Measurements from ENCODE around the gene ATOH8.

ATOH8 gene

DNA sequence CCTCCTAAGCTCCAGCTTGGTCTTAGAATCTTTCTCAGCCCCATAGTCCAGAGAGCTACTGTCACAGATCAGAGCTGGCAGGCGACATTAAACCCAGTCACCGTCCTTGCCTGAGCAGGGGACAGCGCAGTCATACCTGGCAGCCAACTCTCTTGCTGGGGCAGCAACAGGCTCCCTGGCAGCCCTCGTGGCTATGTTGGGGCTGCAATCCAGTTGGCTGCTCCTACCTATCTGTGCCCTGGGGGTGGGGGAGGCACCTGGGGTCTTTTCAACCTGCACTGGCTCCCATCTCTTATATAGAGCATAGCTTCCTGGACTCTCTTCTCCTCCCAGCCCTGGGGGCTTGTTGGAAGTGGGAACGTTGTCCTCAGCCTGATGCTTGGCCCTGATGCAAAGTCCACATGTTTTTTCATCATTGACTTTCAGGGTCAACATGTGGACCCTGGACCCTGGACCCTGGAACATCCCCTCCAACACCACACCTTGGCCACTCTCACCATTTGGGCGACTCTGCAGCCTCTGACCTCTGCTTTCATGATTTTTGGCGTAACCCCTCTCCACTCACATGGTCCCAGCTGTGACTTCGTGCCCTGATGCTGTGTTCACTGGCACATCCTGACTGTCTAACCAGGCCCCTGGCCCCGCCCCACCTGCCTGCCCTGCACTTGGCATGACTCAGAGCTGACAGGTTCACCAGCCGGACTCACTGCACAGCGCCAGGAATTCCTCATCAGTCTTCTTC, 45.6 kb downstream of the ATOH8 start:
- H3K27ac ChIP-seq, result no peak overlapping the region
- intact Hi-C loops (cut with DNase I; ENCODE audit: low total_unique reads), result loop anchor here (10.0 kb wide), 1 partner anchor 55 kb away; no protein-coding TSS in a partner anchor
- no peaks in the 10 kb centered on the region for H3K27me3 ChIP-seq

DNA sequence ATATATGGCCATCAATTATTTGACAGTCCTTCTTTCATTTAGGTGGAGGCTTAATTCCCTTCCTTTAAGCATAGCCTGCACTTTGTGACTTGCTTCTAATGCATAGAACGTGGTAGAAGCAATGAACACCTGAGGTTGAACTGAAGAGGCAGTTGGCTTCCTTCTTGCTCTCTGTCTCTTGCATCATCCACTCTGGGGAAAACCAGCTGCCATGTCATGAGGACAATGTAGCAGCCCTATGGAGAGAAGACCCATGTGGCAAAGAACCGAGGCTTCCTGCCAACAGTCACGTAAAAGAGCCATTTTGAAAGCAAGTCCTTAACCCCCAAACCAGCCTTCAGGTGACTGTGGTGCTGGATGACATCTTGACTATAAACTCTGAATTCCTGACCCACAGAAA, 46.8 kb downstream of the ATOH8 start:
- Histone ChIP-seq H3K4me1 (peaks cover 0 to 27% (median 18%) of the 10 kb centered on the region in 4 donors), H3K27me3 (no peaks in the 10 kb centered on the region), H3K4me3 (no peak overlapping the region), H3K9me3 (no peaks in the 10 kb centered on the region), H3K27ac (no peak overlapping the region), H3K36me3 (peaks cover 0 to 24% (median 0%) of the 10 kb centered on the region in 3 donors)
- peak in 1 of 2 donors; percentile 17 for DNase-seq
- TF ChIP-seq, protein P1, sequence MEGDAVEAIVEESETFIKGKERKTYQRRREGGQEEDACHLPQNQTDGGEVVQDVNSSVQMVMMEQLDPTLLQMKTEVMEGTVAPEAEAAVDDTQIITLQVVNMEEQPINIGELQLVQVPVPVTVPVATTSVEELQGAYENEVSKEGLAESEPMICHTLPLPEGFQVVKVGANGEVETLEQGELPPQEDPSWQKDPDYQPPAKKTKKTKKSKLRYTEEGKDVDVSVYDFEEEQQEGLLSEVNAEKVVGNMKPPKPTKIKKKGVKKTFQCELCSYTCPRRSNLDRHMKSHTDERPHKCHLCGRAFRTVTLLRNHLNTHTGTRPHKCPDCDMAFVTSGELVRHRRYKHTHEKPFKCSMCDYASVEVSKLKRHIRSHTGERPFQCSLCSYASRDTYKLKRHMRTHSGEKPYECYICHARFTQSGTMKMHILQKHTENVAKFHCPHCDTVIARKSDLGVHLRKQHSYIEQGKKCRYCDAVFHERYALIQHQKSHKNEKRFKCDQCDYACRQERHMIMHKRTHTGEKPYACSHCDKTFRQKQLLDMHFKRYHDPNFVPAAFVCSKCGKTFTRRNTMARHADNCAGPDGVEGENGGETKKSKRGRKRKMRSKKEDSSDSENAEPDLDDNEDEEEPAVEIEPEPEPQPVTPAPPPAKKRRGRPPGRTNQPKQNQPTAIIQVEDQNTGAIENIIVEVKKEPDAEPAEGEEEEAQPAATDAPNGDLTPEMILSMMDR (IDR thresholded peaks at IDR 0.05), result no peak
- intact Hi-C loops (cut with DNase I; ENCODE audit: low total_unique reads), result no loop called here

More for the DNA sequence above, 45.6 kb downstream of the ATOH8 start:
- TF ChIP-seq, protein P1 (IDR thresholded peaks at IDR 0.05), result no peak
- Histone ChIP-seq H3K4me3 (no peak overlapping the region), H3K36me3 (peaks cover 0 to 24% (median 0%) of the 10 kb centered on the region in 3 donors), H3K4me1 (peaks cover 0 to 37% (median 30%) of the 10 kb centered on the region in 4 donors), H3K9me3 (no peaks in the 10 kb centered on the region)
- DNase-seq, result peak in 1 of 2 donors; percentile 19

DNA sequence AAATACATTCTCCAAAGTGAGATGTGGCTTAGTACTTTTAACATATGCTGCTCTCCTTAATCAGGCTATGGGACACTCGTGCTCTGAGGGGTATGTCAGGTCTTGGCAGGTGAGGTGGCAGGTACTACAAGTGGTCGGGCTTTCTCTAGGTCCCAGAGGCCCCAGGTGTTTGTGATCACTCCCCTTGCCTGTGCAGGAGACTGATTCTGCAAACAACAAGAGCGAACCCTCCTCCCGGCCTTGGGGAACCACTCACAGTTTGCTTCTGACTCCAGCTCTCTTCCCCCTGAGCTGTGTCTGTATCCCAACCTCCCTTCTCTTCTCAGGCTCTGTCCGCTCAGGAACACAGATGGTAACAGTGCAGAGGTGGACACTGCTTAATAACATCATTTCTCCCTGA, 48.1 kb downstream of the ATOH8 start:
- intact Hi-C loops (cut with DNase I; ENCODE audit: low total_unique reads), result no loop called here
- Histone ChIP-seq H3K36me3 (peaks cover 0 to 24% (median 0%) of the 10 kb centered on the region in 3 donors), H3K4me1 (peaks cover 0 to 15% (median 5%) of the 10 kb centered on the region in 4 donors)

DNA sequence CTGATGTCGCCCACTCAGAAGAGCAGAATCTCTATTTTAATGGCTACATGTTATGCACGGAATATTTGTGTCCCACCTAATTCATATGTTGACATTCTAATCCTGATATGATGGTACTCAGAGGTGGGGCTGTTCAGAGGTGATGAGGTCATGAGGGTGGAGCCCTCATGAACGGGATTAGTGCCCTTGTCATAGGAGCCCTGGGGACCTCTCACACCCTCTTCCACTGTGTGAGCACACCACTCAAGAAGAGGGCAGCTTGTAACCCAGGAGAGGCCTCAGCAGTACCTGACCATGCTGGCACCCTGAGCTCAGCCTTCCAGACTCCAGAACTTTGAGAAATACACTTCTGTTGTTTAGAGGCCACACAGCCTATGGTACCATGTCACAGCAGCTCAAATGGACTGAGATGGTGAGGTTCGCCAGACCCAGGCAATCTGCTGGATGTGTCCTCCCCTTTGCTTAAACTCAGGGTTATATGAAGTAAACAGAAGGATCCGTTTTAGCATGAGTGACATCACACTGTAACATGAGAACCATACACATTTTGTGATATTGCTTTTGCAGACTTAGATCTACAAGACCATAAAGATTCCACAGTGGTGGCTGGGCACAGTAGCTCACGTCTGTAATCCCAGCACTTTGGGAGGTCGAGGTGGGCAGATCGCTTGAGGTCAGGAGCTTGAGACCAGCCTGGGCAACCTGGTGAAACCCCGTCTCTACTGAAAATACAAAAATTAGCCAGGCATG, 48.7 kb downstream of the ATOH8 start:
- H3K36me3 ChIP-seq, result peaks cover 0 to 24% (median 0%) of the 10 kb centered on the region in 3 donors
- no peak overlapping the region for H3K4me3 ChIP-seq
- H3K27ac ChIP-seq, result no peak overlapping the region
- peaks cover 0 to 8% (median 0%) of the 10 kb centered on the region in 4 donors for H3K4me1 ChIP-seq
- intact Hi-C loops (cut with DNase I; ENCODE audit: low total_unique reads), result no loop called here
- no peak for DNase-seq
- H3K9me3 ChIP-seq, result no peaks in the 10 kb centered on the region
- TF ChIP-seq, protein P1 (IDR thresholded peaks at IDR 0.05), result no peak
- no peaks in the 10 kb centered on the region for H3K27me3 ChIP-seq

More for the DNA sequence above, 48.1 kb downstream of the ATOH8 start:
- TF ChIP-seq, protein P1 (IDR thresholded peaks at IDR 0.05), result no peak
- Histone ChIP-seq H3K27me3 (no peaks in the 10 kb centered on the region), H3K27ac (no peak overlapping the region), H3K4me3 (no peak overlapping the region), H3K9me3 (no peaks in the 10 kb centered on the region)
- no peak for DNase-seq

DNA sequence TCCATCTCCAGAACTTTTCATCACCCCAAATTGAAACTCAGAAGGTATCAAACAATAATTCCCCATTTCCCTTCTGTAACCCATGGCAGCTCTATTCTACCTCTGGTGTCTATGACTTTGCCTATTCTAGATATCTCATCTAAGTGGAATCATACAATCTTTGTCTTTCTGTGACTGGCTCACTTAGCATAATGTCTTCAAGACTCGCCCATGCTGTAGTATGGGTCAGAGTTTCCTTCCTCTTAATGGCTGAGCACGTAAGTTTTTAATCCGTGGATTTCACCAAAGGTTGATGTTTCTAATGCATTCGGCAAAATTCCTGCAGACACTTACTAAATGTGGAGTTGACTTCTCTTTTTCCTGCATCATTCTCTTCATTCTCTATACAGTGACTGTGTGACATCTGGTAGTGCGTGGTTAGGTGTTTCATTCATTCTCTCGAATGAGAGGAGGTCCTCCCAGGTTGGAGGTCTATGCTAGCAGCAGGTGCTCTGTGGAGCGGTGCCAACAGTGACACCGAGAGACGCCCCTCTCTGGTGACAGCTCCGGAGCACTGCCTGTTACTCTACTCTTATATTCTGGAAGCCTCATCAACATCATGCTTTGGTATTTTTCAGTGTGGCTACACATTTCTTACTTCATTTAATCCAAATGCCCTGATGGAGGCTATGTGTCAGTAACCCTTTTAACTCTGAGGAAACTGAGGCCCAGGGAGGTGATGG, 50.1 kb downstream of the ATOH8 start:
- H3K36me3 ChIP-seq, result peaks cover 0 to 24% (median 0%) of the 10 kb centered on the region in 3 donors
- no peak overlapping the region for H3K4me3 ChIP-seq
- DNase-seq, result no peak
- TF ChIP-seq, protein P1 (IDR thresholded peaks at IDR 0.05), result no peak
- no peaks in the 10 kb centered on the region for H3K27me3 ChIP-seq
- H3K4me1 ChIP-seq, result peaks cover 0 to 4% (median 0%) of the 10 kb centered on the region in 4 donors
- intact Hi-C loops (cut with DNase I; ENCODE audit: low total_unique reads), result no loop called here
- H3K9me3 ChIP-seq, result no peaks in the 10 kb centered on the region
- no peak overlapping the region for H3K27ac ChIP-seq

All from tibial artery (tissue), 4 donors.